Hepatocyte (in vitro differentiated cells): Measurements from ENCODE around the gene LCE1F.

Source experiments
- CTCF ChIP-seq: fragments of 200-600 bp; sonication (generic); IDR thresholded peaks from 2 replicates; pipeline ENCODE4 v1.5.1; 2016; ENCODE audit warnings: antibody characterized with exemption, mild to moderate bottlenecking; ENCODE audit not compliant: poor library complexity
- EZH2 ChIP-seq: fragments of 200-600 bp; sonication (generic); IDR thresholded peaks from 2 replicates; pipeline ENCODE4 v1.6.1; 2016; ENCODE audit warnings: antibody characterized with exemption, mild to moderate bottlenecking, borderline replicate concordance
- EZH2phosphoT487 ChIP-seq: fragments of 200-600 bp; sonication (generic); IDR thresholded peaks from one replicate; pipeline ENCODE4 v1.6.1; 2018; ENCODE audit warnings: antibody characterized with exemption, mild to moderate bottlenecking, low read depth, moderate library complexity; ENCODE audit not compliant: unreplicated experiment, severe bottlenecking

GRCh38 chr1:152745765-152746444 lies 29.0 kb upstream of the LCE1F start:
- TF ChIP-seq CTCF: no peak
- TF ChIP-seq EZH2phosphoT487: no peak
- TF ChIP-seq EZH2: no peak
